Measurements from ENCODE around the gene CDX1. TPM values are rescaled to one million over a fixed set of nuclear protein-coding genes. Genes with fewer than 3 reads are reported as not detected.

CDX1 gene
- total RNA-seq, 2 experiments from 2014 or later = not detected

DNA sequence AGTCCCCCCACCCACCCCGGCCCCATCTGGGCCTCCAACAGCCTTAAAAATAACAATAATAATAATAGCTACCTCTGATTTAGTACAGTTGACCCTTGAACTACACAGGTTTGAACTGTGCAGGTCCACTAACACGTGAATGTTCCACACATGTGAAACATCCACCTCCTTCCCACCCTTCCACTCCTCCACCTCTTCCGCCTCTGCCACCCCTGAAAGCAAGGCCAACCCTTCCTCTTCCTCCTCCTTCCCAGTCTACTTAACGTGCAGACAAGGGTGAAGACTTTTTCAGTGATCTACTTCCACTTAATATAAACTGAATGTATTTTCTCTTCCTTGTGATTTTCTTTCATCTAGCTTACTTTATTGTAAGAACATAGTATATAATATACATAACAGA, 21.7 kb upstream of the CDX1 start:
- DNase-seq (no peak), ATAC-seq (ENCODE audit: low read depth) (no peak)
- Mint-ChIP-seq H3K36me3 (peaks cover 13% of the 10 kb centered on the region), H3K4me1 (peaks cover 38% of the 10 kb centered on the region), H3K27ac (peak overlapping the region; percentile 59), H3K9me3 (no peaks in the 10 kb centered on the region), H3K4me3 (no peak overlapping the region), H3K27me3 (peaks cover 2% of the 10 kb centered on the region)
- POLR2A ChIA-PET = interaction anchor here (1.6 kb wide), 1 partner anchor 11 kb away, joined by 8 read pairs; the partner anchor contains the start of gene PDGFRB

DNA sequence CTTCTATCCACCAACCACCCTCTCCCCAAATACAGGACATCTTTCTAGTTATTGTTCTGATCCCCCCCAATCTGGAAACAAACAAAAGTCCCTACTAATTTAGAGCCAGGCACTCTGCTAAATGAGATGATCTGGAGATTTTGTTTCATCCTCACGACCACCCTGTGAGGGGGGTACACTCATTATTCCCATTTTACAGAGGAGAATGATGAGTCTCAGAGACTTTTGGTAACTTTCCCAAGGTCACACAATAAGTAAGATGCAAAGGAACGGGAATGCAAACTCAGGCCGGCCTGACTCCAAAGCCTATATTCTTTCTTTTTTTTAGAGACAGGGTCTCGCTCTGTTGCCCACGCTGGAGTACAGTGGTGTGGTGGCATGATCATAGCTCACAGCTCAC, 20.3 kb upstream of the CDX1 start:
- Mint-ChIP-seq H3K4me1 (peaks cover 46% of the 10 kb centered on the region), H3K27me3 (peaks cover 2% of the 10 kb centered on the region), H3K27ac (peak overlapping the region; percentile 13), H3K36me3 (peaks cover 16% of the 10 kb centered on the region), H3K9me3 (no peaks in the 10 kb centered on the region), H3K4me3 (no peak overlapping the region)
- POLR2A ChIA-PET = interaction anchor here (0.9 kb wide), 1 partner anchor 11 kb away, joined by 3 read pairs; no protein-coding TSS in a partner anchor
- ATAC-seq (ENCODE audit: low read depth) (no peak), DNase-seq (no peak)

DNA sequence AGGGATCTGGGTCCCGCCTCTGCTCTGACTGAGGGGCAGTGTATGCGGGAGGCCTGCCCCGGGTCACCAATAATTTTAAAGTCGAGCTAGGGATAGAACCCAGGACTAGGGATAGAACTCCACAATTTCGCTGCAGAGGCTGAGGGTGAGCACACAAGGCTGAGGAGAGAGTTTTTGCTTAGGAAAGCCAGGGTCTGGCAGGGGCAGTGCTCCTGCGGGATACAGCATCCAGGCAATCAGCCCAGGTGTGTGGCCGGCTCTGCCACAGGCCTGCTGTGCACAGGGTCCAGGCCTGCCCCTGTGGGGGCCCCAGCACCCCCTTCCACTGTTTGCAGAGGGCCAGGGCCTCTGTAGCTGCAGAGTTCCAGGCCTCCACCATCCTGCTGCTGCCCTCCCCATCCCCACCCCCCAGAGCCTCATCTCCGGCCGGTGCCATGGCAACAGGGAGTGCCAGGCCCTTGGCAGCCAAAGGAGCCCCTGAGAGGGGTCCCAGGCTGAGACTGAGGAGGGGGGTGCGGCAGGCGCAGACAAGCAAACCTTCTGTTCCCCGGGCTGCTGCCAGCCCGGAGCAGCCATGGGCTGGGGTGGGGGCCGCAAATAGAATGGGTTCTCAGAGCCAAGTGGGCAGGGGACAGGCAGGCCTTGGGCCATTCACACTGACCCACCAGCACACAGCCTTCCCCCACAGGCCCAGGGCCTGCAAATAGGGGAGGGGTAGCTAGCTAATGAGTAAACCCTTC, 19.5 kb upstream of the CDX1 start:
- Mint-ChIP-seq H3K36me3 (peaks cover 16% of the 10 kb centered on the region), H3K27me3 (peaks cover 2% of the 10 kb centered on the region), H3K27ac (no peak overlapping the region), H3K4me3 (no peak overlapping the region), H3K4me1 (peaks cover 44% of the 10 kb centered on the region), H3K9me3 (no peaks in the 10 kb centered on the region)
- DNase-seq (no peak), ATAC-seq (ENCODE audit: low read depth) (no peak)
- POLR2A ChIA-PET = interaction anchor here (0.9 kb wide), 1 partner anchor 12 kb away, joined by 3 read pairs; no protein-coding TSS in a partner anchor

DNA sequence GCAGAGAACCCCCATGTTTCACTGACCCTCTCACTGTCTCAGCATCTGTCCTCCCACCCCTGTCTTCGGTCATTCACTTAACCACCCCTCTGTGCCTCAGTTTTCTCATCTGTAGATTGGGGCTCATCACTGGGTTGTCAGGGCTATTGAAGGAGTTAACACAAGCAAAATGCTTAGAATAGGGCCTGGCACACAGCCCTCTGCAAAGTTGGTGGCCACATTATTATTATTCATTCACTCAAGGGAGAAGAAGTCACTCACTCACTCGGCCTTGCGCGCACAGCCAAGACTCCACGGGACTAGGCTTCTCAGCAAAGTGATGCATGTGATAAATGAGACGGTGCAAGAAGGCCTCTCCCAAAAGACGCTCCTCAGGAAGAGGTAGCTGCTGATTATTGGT, 18.9 kb upstream of the CDX1 start:
- peaks cover 20% of the 10 kb centered on the region for H3K36me3 Mint-ChIP-seq
- H3K4me3 Mint-ChIP-seq = no peak overlapping the region
- ATAC-seq (ENCODE audit: low read depth) = no peak
- POLR2A ChIA-PET = no interaction called here
- peaks cover 49% of the 10 kb centered on the region for H3K4me1 Mint-ChIP-seq
- H3K9me3 Mint-ChIP-seq = no peaks in the 10 kb centered on the region
- H3K27me3 Mint-ChIP-seq = peaks cover 2% of the 10 kb centered on the region
- H3K27ac Mint-ChIP-seq = peak overlapping the region; percentile 54
- DNase-seq = no peak

DNA sequence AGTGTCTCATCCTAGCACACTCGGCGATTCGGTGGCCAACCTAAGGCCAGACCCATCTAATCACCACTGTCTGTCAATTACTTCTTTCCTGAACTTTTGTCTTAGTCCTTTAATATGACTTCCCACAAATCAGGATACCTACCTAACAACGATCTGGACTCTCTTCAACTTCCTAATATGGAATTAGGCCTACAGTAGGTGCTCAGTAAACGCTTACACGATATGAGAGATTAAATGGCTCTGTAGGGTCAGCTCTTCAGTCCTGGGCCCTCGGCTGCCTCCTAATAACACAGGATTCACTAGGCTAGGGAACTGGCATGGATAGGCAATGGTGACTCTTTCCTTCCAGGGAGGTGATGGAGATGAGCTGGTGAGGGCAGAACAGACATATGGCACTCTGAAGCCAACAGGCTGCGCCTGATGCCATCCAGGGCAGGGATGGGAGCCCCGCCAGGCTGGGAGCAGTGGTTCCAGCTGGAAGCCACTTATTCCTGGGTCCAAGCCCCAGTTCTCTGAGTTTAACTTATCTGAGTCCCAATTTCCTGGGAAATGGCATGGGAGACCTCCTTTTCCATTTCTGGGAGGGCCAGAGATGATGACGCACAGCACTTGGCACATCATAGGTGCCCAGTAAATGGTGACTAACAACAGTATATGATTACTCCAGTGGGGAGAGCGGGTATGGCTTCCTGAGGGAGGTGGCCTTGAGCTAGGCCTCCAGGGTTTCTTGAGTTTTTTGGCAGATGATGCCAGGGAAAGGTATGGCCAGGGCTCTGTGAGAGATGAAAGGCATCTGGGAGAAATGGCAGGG, 18.3 kb upstream of the CDX1 start:
- H3K4me1 Mint-ChIP-seq = peaks cover 49% of the 10 kb centered on the region
- POLR2A ChIA-PET = no interaction called here
- H3K4me3 Mint-ChIP-seq = peak overlapping the region; percentile 90

DNA sequence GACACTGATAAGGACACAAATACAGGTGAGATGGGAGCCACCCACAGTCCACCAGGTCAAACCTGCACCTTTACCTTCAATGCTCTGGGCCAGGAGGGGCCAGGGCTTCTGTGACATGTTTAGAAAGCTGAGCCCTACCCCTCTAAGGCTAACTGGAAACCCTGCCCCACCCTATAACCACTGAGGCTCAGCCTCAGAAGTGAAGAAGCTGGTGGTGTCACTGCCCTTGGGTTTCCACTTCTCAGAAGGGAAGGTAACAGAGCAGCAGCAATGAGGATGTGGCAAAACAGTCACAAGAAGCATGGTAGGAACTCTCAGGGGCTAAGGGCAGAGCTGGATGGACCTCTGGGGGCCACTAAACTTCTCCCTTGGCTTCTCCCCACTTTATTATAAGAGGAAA, 17.0 kb upstream of the CDX1 start:
- peak overlapping the region; percentile 90 for H3K4me3 Mint-ChIP-seq
- peaks cover 2% of the 10 kb centered on the region for H3K27me3 Mint-ChIP-seq
- peaks cover 53% of the 10 kb centered on the region for H3K4me1 Mint-ChIP-seq
- no peaks in the 10 kb centered on the region for H3K9me3 Mint-ChIP-seq
- peak; percentile 98 for ATAC-seq (ENCODE audit: low read depth)
- peak overlapping the region; percentile 99 for H3K27ac Mint-ChIP-seq
- peak; percentile 54 for DNase-seq
- H3K36me3 Mint-ChIP-seq = peaks cover 28% of the 10 kb centered on the region
- POLR2A ChIA-PET = interaction anchor here (1.2 to 1.6 kb wide), 5 partner anchors 9 to 262 kb away, joined by 3 to 6 read pairs (median 4); no protein-coding TSS in a partner anchor

More for the DNA sequence above, 18.3 kb upstream of the CDX1 start:
- H3K27me3 Mint-ChIP-seq = peaks cover 2% of the 10 kb centered on the region
- ATAC-seq (ENCODE audit: low read depth) = no peak
- peaks cover 20% of the 10 kb centered on the region for H3K36me3 Mint-ChIP-seq
- H3K9me3 Mint-ChIP-seq = no peaks in the 10 kb centered on the region
- DNase-seq = no peak
- H3K27ac Mint-ChIP-seq = peak overlapping the region; percentile 99

DNA sequence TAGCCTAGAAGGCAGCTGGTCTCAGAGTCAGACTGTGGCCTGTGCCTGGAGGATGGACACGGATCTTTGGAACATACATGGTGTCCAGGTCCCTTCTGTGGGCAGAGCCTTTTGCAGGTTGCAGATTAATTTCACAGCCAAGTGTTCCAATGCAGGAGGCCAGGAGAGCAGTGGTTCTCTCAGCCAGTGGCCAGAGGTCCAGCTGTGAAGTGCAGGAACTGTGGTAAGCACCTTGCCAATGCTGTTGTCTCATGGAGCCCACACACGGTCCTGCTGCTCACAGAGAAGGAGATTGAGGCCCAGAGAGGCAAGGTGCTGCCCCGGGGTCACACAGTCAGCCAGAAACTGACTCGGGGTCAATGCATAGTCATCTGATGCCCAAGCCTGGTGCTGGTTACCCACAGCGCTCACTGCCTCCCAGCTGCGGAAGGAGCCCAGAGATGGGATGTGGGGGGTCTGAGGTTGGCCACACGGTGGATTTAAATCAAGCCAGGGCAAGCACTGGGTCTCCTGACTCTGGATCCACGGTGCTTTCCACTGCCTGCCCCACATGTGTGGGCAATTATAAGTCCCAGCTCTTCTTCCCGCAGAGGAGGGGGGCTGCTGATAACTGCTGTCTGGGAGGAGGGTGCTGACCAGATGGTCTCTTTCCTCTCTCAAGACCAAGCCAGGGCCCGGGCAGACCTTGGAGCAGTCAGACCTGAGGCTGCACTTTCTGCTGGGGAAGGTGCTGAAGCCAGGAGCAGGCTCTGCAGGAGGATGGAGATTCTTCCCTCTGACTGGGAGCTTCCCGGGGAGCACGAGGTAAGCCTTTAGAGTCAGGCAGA, 13.7 kb upstream of the CDX1 start:
- ATAC-seq (ENCODE audit: low read depth) (no peak), DNase-seq (no peak)
- Mint-ChIP-seq H3K27ac (peak overlapping the region; percentile 87), H3K9me3 (no peaks in the 10 kb centered on the region), H3K36me3 (peaks cover 26% of the 10 kb centered on the region), H3K27me3 (no peaks in the 10 kb centered on the region), H3K4me3 (peak overlapping the region; percentile 95), H3K4me1 (peaks cover 56% of the 10 kb centered on the region)
- POLR2A ChIA-PET = interaction anchor here (0.9 to 2.6 kb wide), 2 partner anchors 56 to 58 kb away, joined by 4 to 10 read pairs; no protein-coding TSS in a partner anchor

DNA sequence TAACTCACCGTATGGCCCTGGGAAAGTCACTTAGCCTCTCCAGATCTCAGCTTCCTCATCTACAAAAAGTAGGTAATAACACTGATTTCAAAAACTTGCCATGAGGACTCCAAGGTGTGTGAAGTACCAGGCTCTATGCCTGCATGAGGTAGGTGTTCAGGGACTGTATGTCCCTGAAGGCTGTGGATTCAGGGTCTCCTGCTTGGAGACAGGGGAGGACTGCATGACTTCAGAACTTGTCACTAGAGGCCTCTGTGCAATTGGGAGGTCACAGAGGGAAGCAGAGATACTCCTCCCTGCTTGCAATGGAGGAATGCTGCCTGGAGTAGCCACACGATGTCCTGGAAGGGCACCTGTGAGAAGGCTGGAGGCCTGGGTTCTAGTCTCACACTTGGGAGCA, 13.1 kb upstream of the CDX1 start:
- no peaks in the 10 kb centered on the region for H3K27me3 Mint-ChIP-seq
- no peak for DNase-seq
- H3K27ac Mint-ChIP-seq = peak overlapping the region; percentile 87
- peak overlapping the region; percentile 95 for H3K4me3 Mint-ChIP-seq
- POLR2A ChIA-PET = interaction anchor here (0.9 to 2.6 kb wide), 2 partner anchors 55 to 57 kb away, joined by 4 to 10 read pairs; no protein-coding TSS in a partner anchor
- peaks cover 54% of the 10 kb centered on the region for H3K4me1 Mint-ChIP-seq
- ATAC-seq (ENCODE audit: low read depth) = no peak
- no peaks in the 10 kb centered on the region for H3K9me3 Mint-ChIP-seq
- H3K36me3 Mint-ChIP-seq = peaks cover 23% of the 10 kb centered on the region

DNA sequence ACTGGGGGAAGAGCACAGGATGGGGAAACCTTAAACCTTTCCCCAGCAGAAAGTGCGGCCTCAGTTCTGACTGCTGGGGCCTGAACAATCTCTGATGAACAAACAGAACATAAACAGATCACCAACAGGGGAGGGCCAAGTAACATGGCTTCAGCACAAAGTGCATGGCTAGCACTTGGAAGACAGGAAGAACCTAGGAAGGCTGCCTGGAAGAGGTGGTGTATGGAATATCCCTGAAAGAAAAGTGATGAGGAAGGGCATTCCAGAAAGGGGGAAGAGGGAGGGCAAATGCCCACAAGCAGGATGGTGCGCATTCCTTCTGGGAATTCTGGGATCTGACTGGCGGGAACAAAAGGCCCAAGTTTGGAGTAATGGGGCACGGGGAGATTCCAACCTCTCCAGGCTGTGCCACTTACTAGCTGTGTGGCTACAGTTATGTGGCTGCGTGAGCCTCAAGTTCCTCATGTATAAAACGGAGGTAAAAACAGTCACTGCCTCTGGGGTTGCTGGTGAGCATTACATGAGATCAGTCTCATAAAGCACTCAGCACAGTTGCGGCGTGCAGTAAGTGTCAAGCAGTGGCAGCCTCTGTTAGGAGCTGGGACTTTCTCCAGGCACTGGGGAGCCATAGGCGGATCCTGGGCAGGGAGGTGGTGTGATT, 12.5 kb upstream of the CDX1 start:
- ATAC-seq (ENCODE audit: low read depth) = peak; percentile 27
- Mint-ChIP-seq H3K4me3 (peak overlapping the region; percentile 95), H3K27me3 (no peaks in the 10 kb centered on the region), H3K4me1 (peaks cover 48% of the 10 kb centered on the region), H3K27ac (peak overlapping the region; percentile 87), H3K36me3 (peaks cover 19% of the 10 kb centered on the region), H3K9me3 (no peaks in the 10 kb centered on the region)
- POLR2A ChIA-PET = interaction anchor here (0.9 to 2.6 kb wide), 3 partner anchors 22 to 57 kb away, joined by 4 to 10 read pairs (median 5); no protein-coding TSS in a partner anchor
- DNase-seq = no peak

DNA sequence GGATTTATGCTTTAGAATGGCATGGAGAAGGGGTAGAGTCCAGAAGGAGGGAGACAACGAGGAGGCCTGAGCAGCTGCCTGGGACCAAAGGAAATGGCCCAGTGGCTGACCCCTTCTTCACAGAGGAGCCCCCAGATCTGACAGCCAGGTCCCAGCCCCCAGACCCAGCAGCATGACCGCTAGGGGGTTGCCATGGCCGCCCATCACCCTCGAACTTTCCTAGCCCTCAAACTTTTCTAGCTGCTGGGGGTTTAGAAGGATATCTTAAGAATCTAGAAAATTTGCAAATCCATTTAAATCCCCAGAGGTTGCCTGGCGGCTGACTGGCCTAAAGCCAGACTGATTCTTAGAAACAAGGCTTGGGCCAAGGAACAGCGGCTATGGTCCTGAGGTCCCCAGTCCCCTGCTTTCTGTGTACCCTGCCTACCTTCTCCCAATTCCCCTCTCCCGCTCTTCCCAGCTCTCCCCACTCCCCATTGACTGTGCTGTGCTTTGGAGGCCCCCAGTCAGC, 11.9 kb upstream of the CDX1 start:
- no peak for DNase-seq
- Mint-ChIP-seq H3K9me3 (no peaks in the 10 kb centered on the region), H3K27ac (peak overlapping the region; percentile 89), H3K36me3 (peaks cover 19% of the 10 kb centered on the region), H3K4me1 (peaks cover 42% of the 10 kb centered on the region), H3K4me3 (peak overlapping the region; percentile 95), H3K27me3 (no peaks in the 10 kb centered on the region)
- POLR2A ChIA-PET = interaction anchor here (1.3 to 2.6 kb wide), 3 partner anchors 18 to 54 kb away, joined by 5 to 10 read pairs (median 5); no protein-coding TSS in a partner anchor
- ATAC-seq (ENCODE audit: low read depth) = no peak

DNA sequence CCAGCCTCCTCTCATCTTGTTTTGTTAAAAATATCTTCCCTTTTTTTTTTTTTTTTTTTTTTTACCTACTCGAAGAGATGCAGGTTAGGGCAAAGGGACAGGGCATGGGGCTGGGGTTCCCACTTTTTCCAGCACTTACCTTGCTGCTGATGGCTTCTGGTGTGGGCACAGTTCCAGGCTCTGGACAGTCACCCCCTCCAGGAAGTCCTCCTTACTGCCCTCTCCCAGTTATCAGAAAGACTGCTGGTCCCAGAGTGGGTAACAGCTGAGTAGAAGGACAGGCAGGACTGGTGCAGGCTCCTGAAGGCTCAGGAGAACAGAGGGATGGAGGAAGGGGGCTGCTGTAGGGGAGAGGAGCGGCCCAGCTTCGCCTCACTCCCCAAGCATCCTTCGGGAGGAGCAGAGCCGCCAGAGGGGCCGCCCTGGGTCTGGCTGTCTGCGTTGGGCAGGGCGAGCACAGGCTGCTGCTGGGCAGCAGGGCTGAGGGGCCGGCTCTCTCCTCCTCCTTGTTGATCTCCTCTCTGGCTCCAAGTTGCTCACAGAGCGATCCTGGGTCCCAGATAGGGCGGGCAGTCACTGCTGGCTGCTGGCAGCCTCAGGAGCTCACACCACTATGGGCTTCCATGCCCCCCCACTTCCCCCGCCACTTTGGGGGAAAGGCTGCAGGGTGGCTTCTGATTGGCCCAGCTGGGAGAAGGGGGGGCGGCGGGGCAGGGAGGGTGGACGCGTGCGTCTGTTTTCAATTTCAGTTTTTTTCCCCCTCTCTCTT, 11.1 kb upstream of the CDX1 start, which contains the start of gene PDGFRB:
Gene PDGFRB, minus strand, starts transcription at position 588 of the 769 bp plus-strand sequence. CDS start 18,798 bp downstream, outside the sequence.
- Mint-ChIP-seq H3K4me3 (peak within 1 kb of the TSS; percentile 95), H3K4me1 (peaks cover 35% of the 10 kb centered on the region), H3K36me3 (peaks cover 17% of the 10 kb centered on the region), H3K27me3 (no peaks in the 10 kb centered on the region), H3K9me3 (no peaks in the 10 kb centered on the region), H3K27ac (peak within 1 kb of the TSS; percentile 89)
- DNase-seq (peak; percentile 82), ATAC-seq (ENCODE audit: low read depth) (peak; percentile 94)
- POLR2A ChIA-PET = interaction anchor here (1.1 to 2.6 kb wide), 5 partner anchors 10 to 294 kb away, joined by 5 to 10 read pairs (median 6); partner anchors contain the start of gene RPS14

All from activated naive CD8-positive, alpha-beta T cell treated with anti-CD3 and anti-CD28 coated beads, Interleukin-2, amount 10 ng/mL, durations not matched to agents 7 days and 5 days (primary cell).